GM12878 (cell line): ENCODE measurements around the gene LEMD2. TPM values are rescaled to one million over a fixed set of nuclear protein-coding genes. Genes with fewer than 3 reads are reported as not detected.
A peak's percentile ranks its signal among the peaks of the same experiment; 100 is the strongest.

Experiments used
- ATAC-seq: fragments of 200-7000 bp; cut with Tn5 transposase; 3 replicates; pipeline ENCODE4 v1.9.1; 2020; ENCODE audit warnings: mild to moderate bottlenecking, moderate library complexity
- BruUV-seq: library from RNA; stranded (reverse); fragments of 400-500 nt; replicated peaks from 2 replicates; lab custom pipeline; 2021; lab: Mats Ljungman, UMichigan
- CTCF ChIA-PET: fragments of 300-600 bp; sonication (Branson Sonifier 250); formaldehyde crosslinking; extraction: SDS; loops from one replicate; lab custom pipeline; 2021; ENCODE audit warnings: inconsistent platforms; lab: Yijun Ruan, JAX
- POLR2A ChIA-PET: fragments of 350-600 bp; formaldehyde crosslinking; extraction: SDS; loops from one replicate; lab custom pipeline; 2021; ENCODE audit warnings: inconsistent platforms; lab: Charles Lee
- RAD21 ChIA-PET: fragments of 300-600 bp; sonication (Branson Sonifier 250); formaldehyde crosslinking; loops from one replicate; lab custom pipeline; 2023; ENCODE audit warnings: antibody characterized with exemption; ENCODE audit not compliant: unreplicated experiment; lab: Charles Lee
- SMC1A ChIA-PET: fragments of 300-600 bp; sonication (Branson Sonifier 250); formaldehyde crosslinking; loops from one replicate; lab custom pipeline; 2023; ENCODE audit not compliant: unreplicated experiment, uncharacterized antibody; lab: Charles Lee
- DNase-seq: peaks from one replicate; pipeline ENCODE4 v3.0.0-alpha.2; 2011; ENCODE audit warnings: low read depth, low spot score
- FAIRE-seq: peaks from 3 replicates; lab custom pipeline; 2011; peaks lifted over from hg19 to GRCh38; lab: Jason Lieb, UNC
- H2AFZ ChIP-seq: 2 replicates; pipeline ENCODE4 v1.6.0; 2011; ENCODE audit warnings: low read depth, low read length, control low read depth; ENCODE audit not compliant: control insufficient read depth
- H3K27ac ChIP-seq: 2 replicates; pipeline ENCODE4 v1.5.1; 2011; ENCODE audit warnings: control low read depth; ENCODE audit not compliant: control insufficient read depth, insufficient read depth
- H3K27me3 ChIP-seq, 2 experiments: replicated peaks in 1 of 2; 2 replicates each; pipeline versions ENCODE4 v1.6.0 to v1.6.1; 2011; ENCODE audit warnings: low read length in 1 of 2; ENCODE audit not compliant: control insufficient read depth in 2 of 2, insufficient read depth in 2 of 2
- H3K36me3 ChIP-seq, 2 experiments: 2 replicates each; pipeline ENCODE4 v1.5.1; 2011; ENCODE audit warnings: low read length in 1 of 2; ENCODE audit not compliant: control insufficient read depth in 2 of 2, insufficient read depth in 2 of 2
- H3K4me1 ChIP-seq: 2 replicates; pipeline ENCODE4 v1.6.1; 2011; ENCODE audit warnings: mild to moderate bottlenecking, low read length, moderate library complexity, mixed read lengths; ENCODE audit not compliant: control insufficient read depth, insufficient read depth
- H3K4me2 ChIP-seq: 2 replicates; pipeline ENCODE4 v1.6.0; 2011; ENCODE audit warnings: control low read depth; ENCODE audit not compliant: control insufficient read depth, insufficient read depth
- H3K4me3 ChIP-seq: fragments of 200-600 bp; sonication (generic); 2 replicates; pipeline ENCODE4 v1.5.1; 2016
- H3K79me2 ChIP-seq: 2 replicates; pipeline ENCODE4 v1.6.0; 2011; ENCODE audit warnings: low read length; ENCODE audit not compliant: control insufficient read depth, insufficient read depth
- H3K9ac ChIP-seq: 2 replicates; pipeline ENCODE4 v1.8.0; 2011; ENCODE audit warnings: low read length, control low read depth, mixed read lengths; ENCODE audit not compliant: control insufficient read depth, insufficient read depth
- H3K9me3 ChIP-seq: replicated peaks from 3 replicates; pipeline ENCODE4 v1.5.1; 2011; ENCODE audit warnings: mild to moderate bottlenecking, low read length; ENCODE audit not compliant: control insufficient read depth, insufficient read depth
- H4K20me1 ChIP-seq: 2 replicates; pipeline ENCODE4 v1.6.0; 2011; ENCODE audit not compliant: control insufficient read depth, insufficient read depth
- KDM1A ChIP-seq: fragments of 200-600 bp; sonication (generic); IDR thresholded peaks from 2 replicates; pipeline ENCODE4 v1.6.1; 2016; ENCODE audit warnings: borderline replicate concordance
- SIX5 ChIP-seq: IDR thresholded peaks from 2 replicates; pipeline ENCODE4 v1.6.1; 2011; ENCODE audit warnings: mild to moderate bottlenecking, low read depth, low read length, moderate library complexity; ENCODE audit not compliant: severe bottlenecking
- SUPT20H ChIP-seq: IDR thresholded peaks from 2 replicates; pipeline ENCODE4 v1.6.1; 2011; ENCODE audit warnings: low read depth, mild to moderate bottlenecking, low read length, moderate library complexity, borderline replicate concordance; ENCODE audit not compliant: control insufficient read depth
- WGBS: methylation state at CpG from one replicate; pipeline ENCODE4 v1.1.6; 2016; ENCODE audit warnings: low lambda C conversion rate; ENCODE audit not compliant: insufficient replicate concordance, insufficient coverage; ENCODE audit errors: missing lambda C conversion rate; 5-methylcytosine and 5-hydroxymethylcytosine counted together
- in situ Hi-C: fragments of 300-500 bp; cut with MboI; formaldehyde crosslinking; loops from 9 replicates; pipeline ENCODE4 v1.14.3; 2018; ENCODE audit warnings: mixed read lengths
- intact Hi-C: fragments of 100-400 bp; cut with micrococcal nuclease; formaldehyde crosslinking; loops from one replicate; pipeline ENCODE4 v1.14.2; 2022; ENCODE audit not compliant: unreplicated experiment
- polyA plus RNA-seq, 11 experiments: library from polyadenylated mRNA; depleted of rRNA in 4 of 11; unstranded in 6 of 11; stranded (reverse) in 5 of 11; fragments of >200 nt; fragmentation: Nextera tagmentation in 4 of 11; fragmentation: Illumina TruSeq in 1 of 11; extraction: Ambion mirVana in 4 of 11; extraction: Trizol in 1 of 11; gene quantifications; 1 replicate in 1 of 11; 2 replicates in 10 of 11; pipeline versions ENCODE4 v1.2.1 to v1.2.3, GENCODE V29; 2011 to 2016; ENCODE audit warnings: inconsistent platforms in 2 of 11, missing spikeins in 2 of 11, low read depth in 1 of 11
- total RNA-seq, 4 experiments: library from RNA; depleted of rRNA in 3 of 4; stranded (reverse); fragments of >200 nt in 3 of 4; fragmentation: Illumina TruSeq in 1 of 4; extraction: Trizol in 1 of 4; gene quantifications; 2 replicates each; pipeline versions ENCODE4 v1.2.1 to v1.2.3, GENCODE V29; 2013 to 2021
- TF ChIP-seq, protein P1 (sequence below): IDR thresholded peaks from 2 replicates; pipeline ENCODE4 v1.6.1; 2012; ENCODE audit warnings: low read depth, low read length, improper control_type of control experiment
- TF ChIP-seq, protein P2 (sequence below): IDR thresholded peaks from 2 replicates; pipeline ENCODE4 v1.6.1; 2012; ENCODE audit warnings: improper control_type of control experiment, low read depth, low read length; ENCODE audit not compliant: insufficient replicate concordance
- TF ChIP-seq, protein P3 (sequence below): IDR thresholded peaks from 2 replicates; pipeline ENCODE4 v1.6.1; 2011; ENCODE audit warnings: borderline replicate concordance, low read depth, mild to moderate bottlenecking, moderate library complexity, mixed read lengths, low read length; ENCODE audit not compliant: insufficient read depth; ENCODE audit errors: extremely low read length

LEMD2 gene
- total and polyA plus RNA-seq, 10 of the 15 experiments (the other 5 are each of a cell fraction or from before 2014, with no cell fraction given), result 0.45 to 47.1 (median 22.8) TPM

DNA sequence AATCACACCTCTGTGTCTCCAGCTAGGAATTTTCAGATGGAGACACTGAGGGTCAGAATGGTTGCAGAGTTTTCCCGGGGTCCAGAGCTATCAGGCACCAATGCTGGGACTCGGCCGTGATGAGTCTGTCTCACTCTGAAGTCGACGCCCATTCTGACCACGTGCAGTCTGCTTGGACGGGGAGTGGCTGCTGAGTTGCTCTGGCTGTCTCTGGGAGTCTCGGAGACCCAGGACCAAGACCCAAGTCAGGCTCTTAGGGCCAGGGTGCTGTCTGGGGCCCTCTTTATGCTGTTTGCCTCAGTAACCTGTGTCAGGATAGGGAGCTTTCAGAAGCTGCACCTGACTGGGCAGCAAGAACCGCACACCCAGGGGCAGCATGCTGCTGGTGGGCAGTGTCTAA is 46.8 kb downstream of the LEMD2 start:
- Histone ChIP-seq H3K4me3 (no peak overlapping the region), H3K4me1 (no peaks in the 10 kb centered on the region), H3K79me2 (no peaks in the 10 kb centered on the region), H4K20me1 (no peaks in the 10 kb centered on the region), H2AFZ (no peak overlapping the region), H3K27ac (no peak overlapping the region), H3K9me3 (no peaks in the 10 kb centered on the region), H3K9ac (no peak overlapping the region), H3K4me2 (no peak overlapping the region), H3K36me3 (no peaks in the 10 kb centered on the region), H3K27me3 (no peaks in the 10 kb centered on the region; a peak in 1 of 4 replicates)
- ATAC-seq (no peak), DNase-seq (no peak), FAIRE-seq (no peak)
- intact Hi-C loops (no loop called here), in situ Hi-C loops (no loop called here)
- ChIA-PET RAD21 (no interaction called here), CTCF (interaction anchor here (1.0 to 7.2 kb wide), 3 partner anchors 10 to 259 kb away, joined by 4 to 46 read pairs (median 4); partner anchors contain the start of gene UQCC2), SMC1A (no interaction called here), POLR2A (no interaction called here)
- TF ChIP-seq, protein P1, sequence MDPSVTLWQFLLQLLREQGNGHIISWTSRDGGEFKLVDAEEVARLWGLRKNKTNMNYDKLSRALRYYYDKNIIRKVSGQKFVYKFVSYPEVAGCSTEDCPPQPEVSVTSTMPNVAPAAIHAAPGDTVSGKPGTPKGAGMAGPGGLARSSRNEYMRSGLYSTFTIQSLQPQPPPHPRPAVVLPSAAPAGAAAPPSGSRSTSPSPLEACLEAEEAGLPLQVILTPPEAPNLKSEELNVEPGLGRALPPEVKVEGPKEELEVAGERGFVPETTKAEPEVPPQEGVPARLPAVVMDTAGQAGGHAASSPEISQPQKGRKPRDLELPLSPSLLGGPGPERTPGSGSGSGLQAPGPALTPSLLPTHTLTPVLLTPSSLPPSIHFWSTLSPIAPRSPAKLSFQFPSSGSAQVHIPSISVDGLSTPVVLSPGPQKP, result no peak
- TF ChIP-seq SUPT20H (no peak), KDM1A (no peak), SIX5 (no peak)
- TF ChIP-seq, protein P2, sequence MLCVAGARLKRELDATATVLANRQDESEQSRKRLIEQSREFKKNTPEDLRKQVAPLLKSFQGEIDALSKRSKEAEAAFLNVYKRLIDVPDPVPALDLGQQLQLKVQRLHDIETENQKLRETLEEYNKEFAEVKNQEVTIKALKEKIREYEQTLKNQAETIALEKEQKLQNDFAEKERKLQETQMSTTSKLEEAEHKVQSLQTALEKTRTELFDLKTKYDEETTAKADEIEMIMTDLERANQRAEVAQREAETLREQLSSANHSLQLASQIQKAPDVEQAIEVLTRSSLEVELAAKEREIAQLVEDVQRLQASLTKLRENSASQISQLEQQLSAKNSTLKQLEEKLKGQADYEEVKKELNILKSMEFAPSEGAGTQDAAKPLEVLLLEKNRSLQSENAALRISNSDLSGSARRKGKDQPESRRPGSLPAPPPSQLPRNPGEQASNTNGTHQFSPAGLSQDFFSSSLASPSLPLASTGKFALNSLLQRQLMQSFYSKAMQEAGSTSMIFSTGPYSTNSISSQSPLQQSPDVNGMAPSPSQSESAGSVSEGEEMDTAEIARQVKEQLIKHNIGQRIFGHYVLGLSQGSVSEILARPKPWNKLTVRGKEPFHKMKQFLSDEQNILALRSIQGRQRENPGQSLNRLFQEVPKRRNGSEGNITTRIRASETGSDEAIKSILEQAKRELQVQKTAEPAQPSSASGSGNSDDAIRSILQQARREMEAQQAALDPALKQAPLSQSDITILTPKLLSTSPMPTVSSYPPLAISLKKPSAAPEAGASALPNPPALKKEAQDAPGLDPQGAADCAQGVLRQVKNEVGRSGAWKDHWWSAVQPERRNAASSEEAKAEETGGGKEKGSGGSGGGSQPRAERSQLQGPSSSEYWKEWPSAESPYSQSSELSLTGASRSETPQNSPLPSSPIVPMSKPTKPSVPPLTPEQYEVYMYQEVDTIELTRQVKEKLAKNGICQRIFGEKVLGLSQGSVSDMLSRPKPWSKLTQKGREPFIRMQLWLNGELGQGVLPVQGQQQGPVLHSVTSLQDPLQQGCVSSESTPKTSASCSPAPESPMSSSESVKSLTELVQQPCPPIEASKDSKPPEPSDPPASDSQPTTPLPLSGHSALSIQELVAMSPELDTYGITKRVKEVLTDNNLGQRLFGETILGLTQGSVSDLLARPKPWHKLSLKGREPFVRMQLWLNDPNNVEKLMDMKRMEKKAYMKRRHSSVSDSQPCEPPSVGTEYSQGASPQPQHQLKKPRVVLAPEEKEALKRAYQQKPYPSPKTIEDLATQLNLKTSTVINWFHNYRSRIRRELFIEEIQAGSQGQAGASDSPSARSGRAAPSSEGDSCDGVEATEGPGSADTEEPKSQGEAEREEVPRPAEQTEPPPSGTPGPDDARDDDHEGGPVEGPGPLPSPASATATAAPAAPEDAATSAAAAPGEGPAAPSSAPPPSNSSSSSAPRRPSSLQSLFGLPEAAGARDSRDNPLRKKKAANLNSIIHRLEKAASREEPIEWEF, result no peak
- TF ChIP-seq, protein P3, sequence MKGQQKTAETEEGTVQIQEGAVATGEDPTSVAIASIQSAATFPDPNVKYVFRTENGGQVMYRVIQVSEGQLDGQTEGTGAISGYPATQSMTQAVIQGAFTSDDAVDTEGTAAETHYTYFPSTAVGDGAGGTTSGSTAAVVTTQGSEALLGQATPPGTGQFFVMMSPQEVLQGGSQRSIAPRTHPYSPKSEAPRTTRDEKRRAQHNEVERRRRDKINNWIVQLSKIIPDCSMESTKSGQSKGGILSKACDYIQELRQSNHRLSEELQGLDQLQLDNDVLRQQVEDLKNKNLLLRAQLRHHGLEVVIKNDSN, result peak; percentile 7
- BruUV-seq, result no TSS peak
- WGBS, result 14% methylated on average over 9 of the region's 9 CpGs
